NCI-H510A treated with DMSO at 0.1 percent for 48 hours (cell line): ENCODE measurements around the gene GRM6.

ENCODE experiments used
- DNase-seq: peaks from one replicate; lab custom pipeline; 2025; lab: John Stamatoyannopoulos, UW

GRM6 gene

GRCh38 chr5:178984145-178985072 lies 10.7 kb downstream of the GRM6 start:
- DNase-seq = no peak

DNA sequence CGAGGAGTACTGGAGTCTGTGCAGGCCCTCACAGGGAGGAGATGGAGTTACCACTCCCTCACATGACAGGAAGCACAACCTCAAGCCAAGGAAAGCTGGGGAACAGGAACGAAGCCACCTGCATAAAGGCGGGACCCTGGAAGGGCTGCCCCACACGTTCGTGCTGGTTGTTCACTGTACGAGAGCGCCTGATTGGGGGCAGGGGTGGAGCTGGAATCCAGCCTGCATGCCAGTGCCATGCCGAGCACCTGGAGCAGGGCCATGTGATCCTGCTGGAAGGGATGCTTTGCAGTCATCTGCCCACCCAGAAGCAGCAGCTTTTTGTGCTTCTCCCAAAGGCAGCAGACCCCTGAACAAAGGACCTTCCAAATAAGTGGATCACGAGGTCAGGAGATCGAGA lies 11.4 kb downstream of the GRM6 start:
- no peak for DNase-seq

DNA sequence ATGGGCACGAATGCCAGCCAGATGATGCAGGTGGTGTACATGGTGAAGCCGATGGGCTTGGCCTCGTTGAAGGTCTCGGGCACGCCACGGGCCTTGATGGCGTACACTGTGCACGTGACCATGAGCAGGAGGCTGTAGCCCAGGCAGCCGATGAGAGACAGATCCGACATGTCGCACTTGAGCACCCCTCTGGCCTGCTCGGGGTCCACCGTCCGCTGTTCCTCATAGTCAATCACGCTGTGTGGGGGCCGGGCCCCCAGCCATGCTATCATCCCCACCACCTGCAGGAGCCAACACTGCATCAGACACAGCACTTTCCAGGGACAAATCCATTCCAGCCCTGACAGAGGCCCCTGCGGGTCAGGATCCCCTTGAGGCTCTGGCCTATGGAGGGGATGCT lies 12.2 kb downstream of the GRM6 start:
- no peak for DNase-seq

DNA sequence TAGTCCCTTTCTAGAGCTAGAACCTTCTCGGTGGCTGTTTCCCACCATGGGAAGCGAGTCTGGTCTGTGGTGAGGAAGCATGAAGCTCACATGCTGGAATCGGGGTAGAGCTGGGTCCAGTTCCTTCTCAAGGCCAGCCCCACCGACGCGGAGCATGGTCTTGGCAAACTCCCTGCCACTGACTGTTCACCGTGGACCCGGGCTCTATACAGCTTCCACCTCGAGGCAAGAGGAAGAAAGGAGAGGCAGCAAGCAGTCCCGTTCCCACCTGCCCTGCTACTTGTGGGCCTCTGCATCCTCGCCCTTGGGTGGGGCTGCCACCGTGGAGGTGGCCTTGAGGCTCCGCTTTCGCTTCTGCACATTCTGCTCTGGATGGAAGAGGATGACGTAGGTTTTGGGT lies 13.7 kb downstream of the GRM6 start:
- no peak for DNase-seq

DNA sequence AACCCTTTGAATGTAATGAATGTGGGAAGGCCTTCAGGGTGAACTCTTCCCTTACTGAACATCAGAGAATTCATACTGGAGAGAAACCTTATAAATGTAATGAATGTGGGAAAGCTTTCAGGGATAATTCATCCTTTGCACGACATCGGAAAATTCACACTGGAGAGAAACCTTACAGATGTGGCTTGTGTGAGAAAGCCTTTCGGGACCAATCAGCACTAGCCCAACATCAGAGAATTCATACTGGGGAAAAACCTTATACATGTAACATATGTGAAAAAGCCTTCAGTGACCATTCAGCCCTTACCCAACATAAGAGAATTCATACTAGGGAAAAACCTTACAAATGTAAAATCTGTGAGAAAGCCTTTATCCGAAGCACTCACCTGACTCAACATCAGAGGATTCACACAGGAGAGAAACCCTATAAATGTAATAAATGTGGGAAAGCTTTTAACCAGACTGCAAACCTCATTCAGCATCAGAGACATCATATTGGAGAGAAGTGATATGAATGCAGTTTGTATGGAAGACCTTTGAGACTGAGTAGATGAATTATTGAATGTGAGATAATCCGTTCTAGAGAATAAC lies 29.6 kb downstream of the GRM6 start:
- DNase-seq = no peak

GRCh38 chr5:178941361-178941760 lies 53.8 kb downstream of the GRM6 start:
- DNase-seq = no peak

GRCh38 chr5:178940569-178941360 lies 54.4 kb downstream of the GRM6 start, which contains the start of gene ZNF454:
TSS of gene ZNF454 (plus strand) at chr5:178941198. CDS start at chr5:178942792, 1,594 bp downstream.
- peak; percentile 0 for DNase-seq

GRCh38 chr5:178931846-178932760 lies 63.0 kb downstream of the GRM6 start:
- no peak for DNase-seq
